HG03565 (cell line): Measurements from ENCODE around the gene ATXN2.
A peak's percentile ranks its signal among the peaks of the same experiment; 100 is the strongest.
"Not testable (repeated sequence)": the region's sequence is repeated elsewhere in the genome, so short reads cannot be mapped to it uniquely, and the experiment has no call there.

Experiments used
- ATAC-seq: cut with Tn5 transposase; IDR thresholded peaks from one replicate; pipeline ENCODE4 v1.9.1; 2021; ENCODE audit warnings: mild to moderate bottlenecking, moderate library complexity; ENCODE audit not compliant: unreplicated experiment

The ATXN2 gene, protein sequence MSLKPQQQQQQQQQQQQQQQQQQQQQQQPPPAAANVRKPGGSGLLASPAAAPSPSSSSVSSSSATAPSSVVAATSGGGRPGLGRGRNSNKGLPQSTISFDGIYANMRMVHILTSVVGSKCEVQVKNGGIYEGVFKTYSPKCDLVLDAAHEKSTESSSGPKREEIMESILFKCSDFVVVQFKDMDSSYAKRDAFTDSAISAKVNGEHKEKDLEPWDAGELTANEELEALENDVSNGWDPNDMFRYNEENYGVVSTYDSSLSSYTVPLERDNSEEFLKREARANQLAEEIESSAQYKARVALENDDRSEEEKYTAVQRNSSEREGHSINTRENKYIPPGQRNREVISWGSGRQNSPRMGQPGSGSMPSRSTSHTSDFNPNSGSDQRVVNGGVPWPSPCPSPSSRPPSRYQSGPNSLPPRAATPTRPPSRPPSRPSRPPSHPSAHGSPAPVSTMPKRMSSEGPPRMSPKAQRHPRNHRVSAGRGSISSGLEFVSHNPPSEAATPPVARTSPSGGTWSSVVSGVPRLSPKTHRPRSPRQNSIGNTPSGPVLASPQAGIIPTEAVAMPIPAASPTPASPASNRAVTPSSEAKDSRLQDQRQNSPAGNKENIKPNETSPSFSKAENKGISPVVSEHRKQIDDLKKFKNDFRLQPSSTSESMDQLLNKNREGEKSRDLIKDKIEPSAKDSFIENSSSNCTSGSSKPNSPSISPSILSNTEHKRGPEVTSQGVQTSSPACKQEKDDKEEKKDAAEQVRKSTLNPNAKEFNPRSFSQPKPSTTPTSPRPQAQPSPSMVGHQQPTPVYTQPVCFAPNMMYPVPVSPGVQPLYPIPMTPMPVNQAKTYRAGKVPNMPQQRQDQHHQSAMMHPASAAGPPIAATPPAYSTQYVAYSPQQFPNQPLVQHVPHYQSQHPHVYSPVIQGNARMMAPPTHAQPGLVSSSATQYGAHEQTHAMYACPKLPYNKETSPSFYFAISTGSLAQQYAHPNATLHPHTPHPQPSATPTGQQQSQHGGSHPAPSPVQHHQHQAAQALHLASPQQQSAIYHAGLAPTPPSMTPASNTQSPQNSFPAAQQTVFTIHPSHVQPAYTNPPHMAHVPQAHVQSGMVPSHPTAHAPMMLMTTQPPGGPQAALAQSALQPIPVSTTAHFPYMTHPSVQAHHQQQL

DNA sequence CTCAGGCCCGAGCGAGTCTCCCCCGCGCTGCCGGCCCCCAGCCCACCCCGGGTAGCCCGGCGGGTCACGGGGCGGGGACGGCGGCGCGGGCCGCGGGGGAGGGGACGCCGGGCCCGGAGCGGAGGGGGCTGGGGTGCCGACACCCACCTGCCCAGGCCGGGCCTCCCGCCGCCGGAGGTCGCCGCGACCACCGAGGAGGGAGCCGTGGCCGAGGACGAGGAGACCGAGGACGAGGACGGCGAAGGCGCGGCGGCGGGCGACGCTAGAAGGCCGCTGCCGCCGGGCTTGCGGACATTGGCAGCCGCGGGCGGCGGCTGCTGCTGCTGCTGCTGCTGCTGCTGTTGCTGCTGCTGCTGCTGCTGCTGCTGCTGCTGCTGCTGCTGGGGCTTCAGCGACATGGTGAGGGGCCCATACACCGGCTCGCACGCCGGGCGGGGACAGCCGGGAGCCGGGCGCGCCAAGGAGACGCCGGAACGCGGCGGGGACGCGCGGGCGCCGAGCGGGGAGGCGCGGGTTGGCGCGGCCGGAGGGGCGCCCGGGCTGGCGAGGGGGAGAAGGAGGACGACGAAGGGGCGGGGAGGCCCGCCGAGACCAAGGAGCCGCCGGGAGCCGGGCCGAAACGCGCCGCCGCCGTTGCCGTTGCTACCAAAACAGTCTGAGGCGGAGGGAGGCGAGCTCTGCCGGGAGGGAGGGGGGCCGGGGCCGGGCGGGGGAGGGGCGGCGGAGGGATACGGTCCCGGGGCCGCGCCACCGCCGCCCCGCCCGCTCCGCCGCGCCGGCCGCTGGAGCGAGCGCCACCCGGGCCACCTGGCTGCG lies at the start of gene ATXN2:
Gene ATXN2 (minus strand): TSS at position 679 of the 816 bp plus-strand sequence. CDS start 281 bp downstream, at position 398.
- peak; percentile 38 for ATAC-seq

DNA sequence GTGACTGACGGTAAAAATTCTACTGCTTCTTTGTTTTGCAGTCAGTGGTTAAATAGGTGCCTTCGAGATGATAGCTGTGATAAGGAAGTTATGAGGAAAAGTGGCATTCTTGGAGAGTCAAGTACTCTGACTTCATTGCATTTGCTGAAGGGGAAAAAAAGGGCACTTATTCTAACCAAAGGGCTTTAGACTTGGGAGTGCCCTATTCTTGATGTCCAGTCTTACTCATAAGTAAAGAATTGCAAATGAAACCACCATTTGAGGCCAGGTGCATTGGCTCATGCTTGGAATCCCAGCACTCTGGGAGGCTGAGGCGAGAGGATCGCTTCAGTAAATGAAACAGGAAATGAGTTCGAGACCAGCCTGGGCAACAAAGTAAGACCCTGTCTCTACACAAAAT lies 46.3 kb upstream of the ATXN2 start:
- no peak for ATAC-seq

DNA sequence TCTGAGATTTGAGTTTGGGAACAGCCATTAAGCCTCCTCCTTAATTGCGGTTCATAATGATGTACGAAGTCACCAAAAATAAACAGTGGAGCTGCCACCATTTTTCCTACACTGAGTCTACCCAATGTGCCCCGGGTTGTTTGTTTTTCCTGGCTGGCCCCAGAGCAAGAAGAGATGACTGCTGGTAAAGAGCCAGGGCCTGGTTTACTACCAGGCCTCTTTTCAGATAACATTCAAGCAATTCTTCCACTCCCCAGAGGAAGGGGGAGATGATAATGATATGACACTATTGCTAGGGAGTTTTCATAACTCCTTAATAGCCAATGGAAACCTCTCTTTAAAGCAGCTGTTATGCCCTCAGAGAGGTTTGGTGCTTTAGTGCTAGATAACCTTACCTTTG lies 44.3 kb upstream of the ATXN2 start:
- no peak for ATAC-seq

DNA sequence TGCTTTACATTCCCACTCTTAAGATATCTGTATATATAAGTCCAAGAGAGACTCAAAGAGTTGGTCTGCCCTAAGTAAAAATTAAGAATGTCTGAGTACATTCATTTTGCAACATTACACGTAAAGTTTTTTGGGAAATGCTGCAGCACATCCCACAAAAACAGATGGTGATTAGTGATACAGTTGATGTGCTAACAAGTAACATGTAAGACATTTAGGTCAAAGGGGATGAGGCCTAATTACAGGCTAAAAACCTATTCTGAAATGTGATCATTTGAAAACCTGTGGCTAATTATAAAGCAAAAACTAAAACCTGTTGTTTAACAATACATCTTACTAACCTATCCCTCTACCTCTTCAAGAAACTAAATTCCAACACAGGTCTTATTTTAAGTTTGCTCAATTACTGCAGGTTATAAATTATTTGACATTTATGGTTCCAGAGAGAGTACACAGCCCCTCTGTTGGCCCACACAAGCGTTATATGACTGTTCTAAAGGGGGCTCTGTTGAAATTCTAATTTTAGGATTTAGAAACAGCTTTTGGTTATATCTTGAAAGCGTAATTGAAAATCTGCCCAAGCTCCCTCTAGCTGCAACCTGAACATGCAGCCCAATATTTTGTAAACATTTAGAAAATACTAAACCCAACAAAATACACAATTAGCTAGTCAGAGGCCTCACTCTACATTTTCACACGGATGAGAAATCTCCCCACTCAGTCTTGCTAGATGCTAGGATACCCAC lies 43.7 kb upstream of the ATXN2 start:
- no peak for ATAC-seq

DNA sequence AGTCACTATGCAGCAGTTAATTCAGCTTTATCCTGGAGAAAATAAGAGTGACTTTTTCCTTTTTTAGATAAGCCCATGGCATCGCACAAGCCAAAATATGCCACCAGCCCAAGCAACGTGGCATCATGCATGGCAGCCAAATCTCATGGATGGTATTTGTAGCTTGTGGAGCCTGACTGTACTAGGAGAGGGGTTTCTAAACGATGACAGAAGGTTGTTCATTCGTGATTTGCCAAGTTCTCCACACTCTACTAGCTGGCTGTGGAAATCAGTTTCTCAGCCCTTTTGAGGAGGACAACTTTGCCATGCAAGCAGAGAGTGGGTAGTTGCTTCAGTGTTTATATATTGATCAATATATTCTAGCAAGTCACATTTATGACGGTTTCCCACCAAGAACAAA lies 41.4 kb upstream of the ATXN2 start:
- ATAC-seq = no peak

DNA sequence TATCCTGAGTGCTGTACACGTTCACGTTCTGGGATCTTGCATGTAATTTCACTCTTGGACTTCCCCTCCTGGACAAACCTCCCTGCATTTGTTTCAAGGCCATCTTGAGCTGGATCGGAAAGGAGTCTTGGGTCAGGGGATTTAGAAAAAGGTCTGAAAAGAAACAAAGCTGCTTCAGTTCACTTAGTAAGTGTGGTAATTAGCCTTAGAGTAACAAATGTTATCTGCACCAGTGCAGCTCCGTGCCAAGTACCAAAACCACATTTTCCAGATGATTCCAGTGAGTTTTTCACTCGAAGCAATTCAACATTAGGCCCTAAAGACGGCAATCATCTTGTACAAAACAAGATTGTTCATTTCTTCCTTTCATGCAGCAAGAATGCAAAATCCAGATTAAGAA lies 39.4 kb upstream of the ATXN2 start:
- no peak for ATAC-seq

DNA sequence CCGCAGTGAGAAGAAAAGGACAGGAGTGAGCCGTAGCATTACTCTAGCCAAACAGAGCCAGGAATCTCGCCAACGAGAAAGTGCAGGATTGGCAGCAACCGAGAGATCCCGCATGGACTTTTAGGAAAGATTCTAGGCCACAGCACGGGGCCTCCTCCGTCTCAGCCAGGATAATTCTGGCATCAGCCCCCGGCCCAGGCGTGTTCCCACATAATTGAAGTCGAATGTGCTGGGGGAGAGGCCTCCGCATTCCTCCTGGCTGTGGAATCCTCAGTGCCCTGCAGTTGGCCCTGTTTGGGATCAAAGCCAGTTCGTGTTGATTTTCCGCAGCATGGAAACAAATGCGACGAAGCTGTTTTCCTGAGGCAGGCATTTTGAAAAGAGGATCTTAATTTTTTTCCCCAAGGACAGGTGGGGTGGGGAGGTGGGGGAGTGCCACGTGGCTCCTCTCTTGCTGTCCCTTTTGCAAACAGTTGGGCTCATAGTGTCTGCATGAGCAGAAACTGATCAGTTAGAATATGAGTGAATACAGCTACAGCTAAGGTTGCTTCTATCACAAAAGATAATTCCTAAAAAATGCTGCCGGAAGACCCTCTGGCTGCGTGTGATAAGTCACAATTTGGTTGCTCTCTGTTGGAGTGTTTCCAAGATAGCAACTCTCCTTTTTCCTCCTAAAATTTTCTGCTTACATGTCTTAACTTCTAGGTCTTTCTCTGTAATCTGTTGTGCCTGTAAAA lies 37.3 kb upstream of the ATXN2 start:
- no peak for ATAC-seq

DNA sequence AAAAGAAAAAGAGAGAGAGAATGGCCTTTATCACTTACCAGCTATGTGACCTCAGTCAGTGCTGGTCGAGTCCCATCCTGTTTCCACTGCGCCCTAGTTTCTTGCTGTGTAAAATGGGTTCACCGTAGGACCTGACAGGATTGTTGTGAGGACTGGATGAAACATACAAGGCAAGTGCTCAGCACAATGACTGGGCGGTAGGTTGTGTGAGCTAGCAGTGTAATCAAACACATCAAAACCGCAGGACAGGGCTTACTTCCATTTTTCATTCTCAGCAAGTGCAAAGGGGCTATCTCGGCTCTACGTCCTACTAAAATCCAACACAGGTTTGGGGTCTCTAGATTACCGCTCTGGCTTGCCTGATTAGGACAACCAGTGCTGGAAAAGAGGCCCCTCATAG lies 36.4 kb upstream of the ATXN2 start:
- ATAC-seq = no peak

DNA sequence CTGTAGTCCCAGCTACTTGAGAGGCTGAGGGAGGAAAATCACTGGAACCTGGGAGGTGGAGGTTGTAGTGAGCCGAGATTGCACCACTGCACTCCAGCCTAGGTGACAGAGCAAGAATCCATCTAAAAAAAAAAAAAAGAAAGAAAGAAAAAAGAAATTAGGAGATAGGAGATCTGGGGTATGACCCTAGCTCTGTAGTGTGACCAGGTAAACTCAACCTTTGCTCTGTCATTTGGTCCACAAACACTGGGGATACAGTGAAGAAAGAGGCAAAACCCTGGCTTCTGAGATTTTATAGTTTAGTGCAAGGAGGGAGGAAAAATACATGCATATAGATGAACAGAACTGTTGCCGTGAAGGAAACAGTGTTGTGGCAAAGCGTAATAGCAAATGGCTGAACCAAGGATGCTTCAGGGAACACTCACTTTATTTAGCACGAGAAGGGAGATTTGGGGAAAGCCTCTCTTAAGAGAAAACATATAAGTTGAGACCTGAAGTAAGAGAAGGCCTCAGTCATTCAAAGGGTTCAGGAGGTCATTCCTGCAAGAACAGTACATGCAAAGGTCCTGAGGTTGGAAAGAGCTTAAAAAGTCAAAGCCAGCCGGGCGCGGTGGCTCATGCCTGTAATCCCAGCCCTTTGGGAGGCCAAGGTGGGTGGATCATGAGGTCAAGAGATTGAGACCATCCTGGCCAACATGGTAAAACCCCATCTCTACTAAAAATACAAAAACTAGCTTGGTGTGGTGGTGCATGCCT lies 29.6 kb upstream of the ATXN2 start:
- ATAC-seq = no peak

DNA sequence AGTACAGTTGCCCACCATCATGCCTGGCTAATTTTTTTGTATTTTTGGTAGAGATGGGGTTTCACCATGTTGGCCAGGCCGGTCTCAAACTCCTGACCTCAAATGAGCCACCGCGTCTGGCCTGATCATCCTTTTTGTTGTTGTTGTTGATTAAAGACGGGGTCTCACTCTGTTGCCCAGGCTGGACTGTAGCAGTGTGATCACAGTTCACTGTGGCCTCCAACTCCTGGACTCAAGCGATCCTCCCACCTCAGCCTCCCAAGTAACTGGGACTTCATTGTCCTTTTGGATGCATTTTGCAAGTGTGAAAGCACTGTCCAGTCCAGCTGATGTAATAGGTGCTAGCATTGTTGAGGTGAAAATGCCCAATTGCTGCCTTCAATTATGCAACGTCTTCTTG lies 27.1 kb upstream of the ATXN2 start:
- no peak for ATAC-seq

DNA sequence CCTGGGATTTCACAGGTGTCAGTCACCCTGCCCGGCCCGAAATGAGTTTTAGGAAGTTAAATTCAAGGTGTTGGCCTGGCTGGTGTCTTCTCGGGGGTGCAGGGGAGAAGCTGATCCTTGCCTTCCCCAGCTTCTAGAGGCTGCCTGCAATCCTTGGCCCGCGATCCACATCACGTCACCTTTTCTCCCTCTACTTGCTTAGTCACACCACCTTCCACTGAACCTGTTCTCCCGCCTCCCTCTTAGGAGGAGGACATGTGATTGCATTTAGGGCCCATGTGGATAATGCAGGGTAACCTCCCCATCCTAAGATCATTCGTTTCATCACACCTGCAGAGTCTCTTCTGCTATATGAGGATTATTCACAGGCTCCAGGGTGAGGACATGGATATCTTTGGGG lies 25.4 kb upstream of the ATXN2 start:
- ATAC-seq = no peak

DNA sequence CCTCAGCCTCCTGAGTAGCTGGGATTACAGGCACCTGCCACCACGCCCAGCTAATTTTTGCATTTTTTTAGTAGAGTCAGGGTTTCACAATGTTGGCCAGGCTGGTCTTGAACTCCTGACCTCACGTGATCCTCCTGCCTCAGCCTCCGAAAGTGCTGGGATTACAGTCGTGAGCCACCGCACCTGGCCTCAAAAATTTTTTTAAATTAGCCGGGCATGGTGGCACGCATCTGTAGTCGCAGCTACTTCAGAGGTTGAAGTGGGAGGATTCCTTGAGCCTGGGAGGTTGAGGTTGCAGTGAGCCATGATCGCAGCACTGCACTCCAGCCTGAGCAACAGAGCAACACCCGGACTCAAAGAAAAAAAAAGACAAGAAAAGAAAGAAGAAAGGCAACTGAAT lies 18.7 kb upstream of the ATXN2 start:
- ATAC-seq = not testable (repeated sequence)

DNA sequence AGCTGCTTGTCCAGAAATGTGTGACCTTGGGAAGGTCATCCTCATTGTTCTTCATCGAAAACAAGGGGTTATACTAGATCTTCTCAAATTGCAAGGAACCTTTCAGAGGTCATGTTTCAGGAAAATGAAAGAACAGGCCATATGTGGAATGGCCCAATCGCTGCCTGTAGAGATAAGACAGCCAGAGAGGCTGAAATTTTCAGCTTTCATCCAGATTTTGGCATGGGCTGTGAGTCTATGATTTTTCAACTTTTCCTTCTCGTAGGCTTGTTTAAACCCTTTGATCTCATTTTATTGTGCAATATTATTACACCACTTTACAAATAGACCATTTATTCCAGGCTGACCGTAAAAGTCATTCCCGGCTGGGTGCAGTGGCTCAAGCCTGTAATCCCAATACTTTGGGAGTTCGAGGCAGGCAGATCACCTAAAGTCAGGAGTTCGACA lies 17.1 kb upstream of the ATXN2 start:
- ATAC-seq = no peak

DNA sequence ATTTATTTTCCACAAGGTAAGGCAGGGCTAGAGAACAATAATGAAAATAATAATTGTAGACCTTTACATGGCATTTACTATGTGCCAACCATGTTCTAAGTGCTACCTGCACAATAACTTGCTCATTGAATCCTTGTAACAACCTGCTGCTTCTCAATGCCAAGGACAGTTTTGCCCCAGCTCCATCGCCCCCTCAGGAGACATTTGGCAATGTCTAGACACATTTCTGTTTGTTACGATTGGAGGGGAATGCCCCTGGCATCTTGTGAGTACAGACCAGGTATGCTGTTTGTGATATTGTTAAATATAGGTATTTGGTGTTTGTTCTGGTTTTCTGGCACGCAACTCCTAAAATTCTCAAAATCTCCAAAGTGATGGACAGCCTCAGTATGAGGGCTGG lies 8.1 kb upstream of the ATXN2 start:
- ATAC-seq = no peak

DNA sequence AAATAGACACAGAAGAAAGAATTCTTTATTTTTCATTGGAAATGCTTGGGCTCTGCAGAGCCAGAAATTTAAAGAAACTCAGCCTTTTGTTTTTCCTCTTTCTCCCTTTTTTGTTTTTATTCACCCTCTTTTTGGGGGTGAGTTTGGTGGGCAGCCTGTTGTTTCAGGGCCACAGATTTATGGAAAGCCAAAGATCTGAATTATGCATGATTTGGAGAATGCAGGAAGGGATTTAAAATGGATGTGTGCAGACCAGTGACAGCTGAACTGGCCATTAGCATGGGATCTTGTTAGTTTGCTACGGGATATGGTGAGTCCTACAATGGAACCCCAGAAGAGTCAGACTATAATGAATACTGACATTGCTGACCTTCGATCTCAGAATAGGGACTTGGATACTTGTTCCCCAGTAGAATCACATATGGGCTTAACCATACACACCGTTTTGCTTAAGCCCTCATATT lies 7.7 kb upstream of the ATXN2 start:
- ATAC-seq = no peak

DNA sequence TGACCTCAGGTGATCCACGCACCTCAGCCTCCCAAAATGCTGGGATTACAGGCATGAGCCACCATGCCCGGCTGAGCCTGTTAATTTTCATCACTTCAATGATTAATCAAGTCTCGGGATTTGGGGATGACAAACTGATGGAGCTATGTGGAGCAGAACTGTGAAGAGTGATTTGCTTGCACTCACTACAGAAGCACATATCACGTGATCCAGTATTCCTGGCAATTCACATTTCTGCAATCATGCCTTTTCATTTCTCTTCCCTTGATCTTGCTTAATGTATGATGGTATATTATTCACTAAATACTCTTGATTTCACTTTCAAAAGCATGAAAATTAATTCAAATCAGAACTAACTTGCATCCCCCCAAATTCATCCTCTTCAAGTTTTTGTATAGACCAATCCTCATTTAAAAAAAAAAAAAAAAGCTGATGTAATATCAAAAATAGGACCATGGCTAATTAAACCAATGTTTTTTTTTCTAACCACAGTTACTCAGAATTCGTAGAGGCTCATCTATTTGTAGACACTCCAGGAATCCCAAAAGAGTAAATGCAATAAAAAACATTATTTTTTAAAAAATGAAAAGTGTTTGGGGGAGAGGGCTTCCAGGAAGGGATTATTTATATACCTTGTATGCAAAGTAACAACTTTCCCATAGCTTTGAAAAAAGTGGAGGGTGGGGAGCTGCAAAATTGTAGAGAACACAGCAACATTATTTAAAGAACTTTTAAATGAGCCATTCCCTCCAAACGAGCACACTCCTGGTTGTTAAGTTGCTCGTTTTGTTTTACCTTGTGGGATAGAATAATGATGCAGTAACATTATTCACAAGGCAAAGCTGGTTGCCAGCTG lies 7.0 kb upstream of the ATXN2 start:
- no peak for ATAC-seq

DNA sequence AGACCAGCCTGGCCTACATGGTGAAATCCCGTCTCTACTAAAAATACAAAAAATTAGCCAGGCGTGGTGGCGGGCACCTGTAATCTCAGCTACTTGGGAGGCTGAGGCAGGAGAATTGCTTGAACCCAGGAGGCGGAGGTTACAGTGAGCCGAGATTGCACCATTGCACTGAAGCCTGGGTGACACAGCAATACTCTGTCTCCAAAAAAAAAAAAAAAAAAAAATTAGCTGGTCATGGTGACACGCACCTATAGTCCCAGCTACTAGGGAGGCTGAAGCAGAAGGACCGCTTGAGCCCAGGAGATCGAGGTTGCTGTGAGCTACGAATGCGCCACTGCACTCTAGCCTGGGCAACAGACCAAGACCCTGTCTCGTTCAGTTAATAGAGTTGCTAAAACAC lies 3.7 kb upstream of the ATXN2 start:
- ATAC-seq = not testable (repeated sequence)
